Measurements from ENCODE around the gene SGMS1. TPM values are rescaled to one million over a fixed set of nuclear protein-coding genes. Genes with fewer than 3 reads are reported as not detected.

SGMS1 gene
- total RNA-seq, 1 experiment from 2014 or later, result 34.5 TPM

DNA sequence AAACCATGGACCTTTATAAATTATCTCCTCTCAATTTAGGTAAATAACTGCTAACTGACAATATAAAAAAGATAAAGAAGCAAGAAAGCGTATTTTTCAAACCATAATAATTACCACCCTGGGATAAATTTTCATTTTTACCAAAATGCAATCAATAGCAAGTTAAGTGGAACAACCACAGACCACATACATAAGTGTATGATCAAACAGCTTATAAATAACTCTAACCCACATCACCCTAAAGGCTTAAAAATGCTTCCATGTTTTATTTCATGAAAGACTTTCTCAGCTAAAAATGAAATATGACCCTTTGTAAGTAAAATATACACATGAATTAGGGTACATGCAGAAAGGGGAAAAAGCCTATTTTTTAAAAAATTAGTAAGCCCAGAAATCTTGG is 156.5 kb downstream of the SGMS1 start:
- H3K4me3 Mint-ChIP-seq (ENCODE audit: low read depth, unreplicated experiment), result no peak overlapping the region
- H3K9me3 Mint-ChIP-seq (ENCODE audit: low read depth, unreplicated experiment), result no peaks in the 10 kb centered on the region
- CTCF ChIA-PET, result no interaction called here
- no peaks in the 10 kb centered on the region for H3K36me3 Mint-ChIP-seq (ENCODE audit: insufficient read depth, unreplicated experiment)
- peaks cover 29% of the 10 kb centered on the region for H3K4me1 Mint-ChIP-seq (ENCODE audit: low read depth, unreplicated experiment)
- no peak for DNase-seq
- intact Hi-C loops (cut with micrococcal nuclease; ENCODE audit: unreplicated experiment), result no loop called here
- H3K27me3 Mint-ChIP-seq (ENCODE audit: unreplicated experiment), result no peaks in the 10 kb centered on the region
- no TSS peak for BruUV-seq (replicated peaks)
- TF ChIP-seq, protein P1, sequence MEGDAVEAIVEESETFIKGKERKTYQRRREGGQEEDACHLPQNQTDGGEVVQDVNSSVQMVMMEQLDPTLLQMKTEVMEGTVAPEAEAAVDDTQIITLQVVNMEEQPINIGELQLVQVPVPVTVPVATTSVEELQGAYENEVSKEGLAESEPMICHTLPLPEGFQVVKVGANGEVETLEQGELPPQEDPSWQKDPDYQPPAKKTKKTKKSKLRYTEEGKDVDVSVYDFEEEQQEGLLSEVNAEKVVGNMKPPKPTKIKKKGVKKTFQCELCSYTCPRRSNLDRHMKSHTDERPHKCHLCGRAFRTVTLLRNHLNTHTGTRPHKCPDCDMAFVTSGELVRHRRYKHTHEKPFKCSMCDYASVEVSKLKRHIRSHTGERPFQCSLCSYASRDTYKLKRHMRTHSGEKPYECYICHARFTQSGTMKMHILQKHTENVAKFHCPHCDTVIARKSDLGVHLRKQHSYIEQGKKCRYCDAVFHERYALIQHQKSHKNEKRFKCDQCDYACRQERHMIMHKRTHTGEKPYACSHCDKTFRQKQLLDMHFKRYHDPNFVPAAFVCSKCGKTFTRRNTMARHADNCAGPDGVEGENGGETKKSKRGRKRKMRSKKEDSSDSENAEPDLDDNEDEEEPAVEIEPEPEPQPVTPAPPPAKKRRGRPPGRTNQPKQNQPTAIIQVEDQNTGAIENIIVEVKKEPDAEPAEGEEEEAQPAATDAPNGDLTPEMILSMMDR (IDR thresholded peaks at IDR 0.05; ENCODE audit: unreplicated experiment), result no peak
- no peak overlapping the region for H3K27ac Mint-ChIP-seq (ENCODE audit: unreplicated experiment)

DNA sequence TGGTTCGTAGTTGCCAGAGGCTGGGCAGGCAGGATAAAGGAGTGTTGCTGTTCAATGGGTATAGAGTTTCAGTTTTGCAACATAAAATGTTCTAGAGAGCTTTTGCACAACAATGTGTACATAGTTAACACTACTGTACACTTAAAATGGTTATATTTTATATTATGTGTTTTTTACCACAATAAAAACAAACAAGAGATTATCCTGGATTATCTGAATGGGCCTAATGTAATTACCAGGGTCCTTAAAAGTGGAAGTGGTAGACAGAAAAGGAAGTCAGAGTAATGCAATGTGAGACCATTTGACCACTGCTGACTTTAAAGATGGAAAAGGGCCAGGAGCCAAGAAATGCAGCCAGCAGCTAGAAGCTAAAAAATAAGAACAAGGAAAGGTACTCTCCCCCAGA is 159.7 kb downstream of the SGMS1 start:
- intact Hi-C loops (cut with micrococcal nuclease; ENCODE audit: unreplicated experiment), result no loop called here
- Mint-ChIP-seq H3K27me3 (ENCODE audit: unreplicated experiment) (no peaks in the 10 kb centered on the region), H3K36me3 (ENCODE audit: insufficient read depth, unreplicated experiment) (no peaks in the 10 kb centered on the region), H3K27ac (ENCODE audit: unreplicated experiment) (no peak overlapping the region), H3K4me3 (ENCODE audit: low read depth, unreplicated experiment) (no peak overlapping the region), H3K4me1 (ENCODE audit: low read depth, unreplicated experiment) (no peaks in the 10 kb centered on the region), H3K9me3 (ENCODE audit: low read depth, unreplicated experiment) (no peaks in the 10 kb centered on the region)
- TF ChIP-seq, protein P1 (IDR thresholded peaks at IDR 0.05; ENCODE audit: unreplicated experiment), result no peak
- BruUV-seq (replicated peaks), result no TSS peak
- no peak for DNase-seq
- CTCF ChIA-PET, result no interaction called here

DNA sequence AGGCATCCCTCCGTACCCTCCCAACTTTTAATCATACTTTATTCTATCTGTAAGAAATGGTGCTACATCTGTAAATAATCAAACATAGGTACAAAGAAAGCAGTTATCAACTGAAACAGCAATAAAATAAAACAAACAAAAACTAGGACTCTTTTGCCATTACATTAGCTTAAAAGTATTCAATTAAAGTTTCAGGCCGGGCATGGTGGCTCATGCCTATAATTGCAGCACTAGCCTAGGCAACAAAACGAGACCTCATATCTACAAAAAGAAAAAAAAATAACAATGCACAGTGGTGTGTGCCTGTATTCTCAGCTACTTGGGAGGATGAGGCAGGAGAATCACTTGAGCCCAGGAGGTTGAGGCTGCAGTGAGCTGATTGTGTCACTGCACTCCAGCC is 161.9 kb downstream of the SGMS1 start:
- no peak overlapping the region for H3K27ac Mint-ChIP-seq (ENCODE audit: unreplicated experiment)
- H3K36me3 Mint-ChIP-seq (ENCODE audit: insufficient read depth, unreplicated experiment), result no peaks in the 10 kb centered on the region
- H3K9me3 Mint-ChIP-seq (ENCODE audit: low read depth, unreplicated experiment), result no peaks in the 10 kb centered on the region
- H3K4me1 Mint-ChIP-seq (ENCODE audit: low read depth, unreplicated experiment), result no peaks in the 10 kb centered on the region
- CTCF ChIA-PET, result interaction anchor here (1.7 kb wide), 1 partner anchor 9 kb away, joined by 3 read pairs; no protein-coding TSS in a partner anchor
- no peaks in the 10 kb centered on the region for H3K27me3 Mint-ChIP-seq (ENCODE audit: unreplicated experiment)
- no TSS peak for BruUV-seq (replicated peaks)
- intact Hi-C loops (cut with micrococcal nuclease; ENCODE audit: unreplicated experiment), result no loop called here
- H3K4me3 Mint-ChIP-seq (ENCODE audit: low read depth, unreplicated experiment), result no peak overlapping the region
- no peak for DNase-seq
- TF ChIP-seq, protein P1 (IDR thresholded peaks at IDR 0.05; ENCODE audit: unreplicated experiment), result no peak

DNA sequence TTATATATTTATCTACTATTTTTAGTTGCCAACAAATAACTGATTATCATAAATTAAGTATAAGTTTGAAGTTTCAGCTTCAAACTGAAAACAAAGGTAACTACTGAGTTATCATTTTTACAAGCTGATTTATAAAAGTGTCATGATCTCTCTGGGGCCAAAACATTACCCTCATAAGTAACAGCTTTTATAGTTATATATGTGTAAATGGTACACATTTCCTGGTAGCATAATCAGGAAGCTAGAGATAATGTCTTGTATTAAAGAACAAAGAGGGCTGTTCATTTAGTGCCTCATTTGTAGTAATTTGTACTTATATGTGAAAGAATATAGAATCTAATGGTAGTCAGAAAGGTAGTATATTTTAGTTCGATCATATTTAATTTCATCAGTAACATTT is 162.6 kb downstream of the SGMS1 start:
- no TSS peak for BruUV-seq (replicated peaks)
- CTCF ChIA-PET, result interaction anchor here (1.7 kb wide), 1 partner anchor 9 kb away, joined by 3 read pairs; no protein-coding TSS in a partner anchor
- no peak for DNase-seq
- Mint-ChIP-seq H3K27me3 (ENCODE audit: unreplicated experiment) (no peaks in the 10 kb centered on the region), H3K4me1 (ENCODE audit: low read depth, unreplicated experiment) (no peaks in the 10 kb centered on the region), H3K4me3 (ENCODE audit: low read depth, unreplicated experiment) (no peak overlapping the region), H3K36me3 (ENCODE audit: insufficient read depth, unreplicated experiment) (no peaks in the 10 kb centered on the region), H3K9me3 (ENCODE audit: low read depth, unreplicated experiment) (no peaks in the 10 kb centered on the region), H3K27ac (ENCODE audit: unreplicated experiment) (no peak overlapping the region)
- TF ChIP-seq, protein P1 (IDR thresholded peaks at IDR 0.05; ENCODE audit: unreplicated experiment), result no peak
- intact Hi-C loops (cut with micrococcal nuclease; ENCODE audit: unreplicated experiment), result no loop called here
